Type B pancreatic cell (in vitro differentiated cells): ENCODE data around the gene VPS26C. TPM values are rescaled to one million over a fixed set of nuclear protein-coding genes. Genes with fewer than 3 reads are reported as not detected.

ENCODE experiments used
- DNase-seq: peaks from one replicate; pipeline ENCODE4 v3.0.0; 2021; ENCODE audit warnings: mixed read lengths; ENCODE audit not compliant: unreplicated experiment; ENCODE audit errors: extremely low spot score
- H3K27ac Mint-ChIP-seq: 2 replicates; pipeline ENCODE4 v1.8.0; 2021; ENCODE audit warnings: mild to moderate bottlenecking, mixed read lengths
- H3K27me3 Mint-ChIP-seq: 2 replicates; pipeline ENCODE4 v1.8.0; 2021; ENCODE audit warnings: mixed read lengths
- H3K36me3 Mint-ChIP-seq: 2 replicates; pipeline ENCODE4 v1.8.0; 2021; ENCODE audit warnings: mixed read lengths
- H3K4me1 Mint-ChIP-seq: one replicate; pipeline ENCODE4 v1.8.0; 2021; ENCODE audit warnings: mixed read lengths; ENCODE audit not compliant: unreplicated experiment
- H3K4me3 Mint-ChIP-seq: 2 replicates; pipeline ENCODE4 v1.8.0; 2021; ENCODE audit warnings: mild to moderate bottlenecking, mixed read lengths
- H3K9me3 Mint-ChIP-seq: 2 replicates; pipeline ENCODE4 v1.8.0; 2021; ENCODE audit warnings: mixed read lengths
- CTCF ChIP-seq: fragments of 200-600 bp; sonication (generic); conservative IDR thresholded peaks from 2 replicates; pipeline ENCODE4 v1.5.0; 2021; ENCODE audit warnings: antibody characterized with exemption, mild to moderate bottlenecking
- total RNA-seq: library from RNA; stranded (reverse); gene quantifications from 2 replicates; pipeline ENCODE4 v1.2.1, GENCODE V29; 2021; ENCODE audit warnings: low replicate concordance

Gene VPS26C
- total RNA-seq, 1 donor from 2014 or later: 37.9 TPM

GRCh38 chr21:37210130-37210529 lies 57.0 kb downstream of the VPS26C start:
- Mint-ChIP-seq H3K27ac (no peak overlapping the region), H3K9me3 (peaks cover 14% of the 10 kb centered on the region), H3K36me3 (peaks cover 10% of the 10 kb centered on the region), H3K27me3 (no peaks in the 10 kb centered on the region), H3K4me3 (no peak overlapping the region), H3K4me1 (no peaks in the 10 kb centered on the region)
- no peak for TF ChIP-seq CTCF
- no peak for DNase-seq

DNA sequence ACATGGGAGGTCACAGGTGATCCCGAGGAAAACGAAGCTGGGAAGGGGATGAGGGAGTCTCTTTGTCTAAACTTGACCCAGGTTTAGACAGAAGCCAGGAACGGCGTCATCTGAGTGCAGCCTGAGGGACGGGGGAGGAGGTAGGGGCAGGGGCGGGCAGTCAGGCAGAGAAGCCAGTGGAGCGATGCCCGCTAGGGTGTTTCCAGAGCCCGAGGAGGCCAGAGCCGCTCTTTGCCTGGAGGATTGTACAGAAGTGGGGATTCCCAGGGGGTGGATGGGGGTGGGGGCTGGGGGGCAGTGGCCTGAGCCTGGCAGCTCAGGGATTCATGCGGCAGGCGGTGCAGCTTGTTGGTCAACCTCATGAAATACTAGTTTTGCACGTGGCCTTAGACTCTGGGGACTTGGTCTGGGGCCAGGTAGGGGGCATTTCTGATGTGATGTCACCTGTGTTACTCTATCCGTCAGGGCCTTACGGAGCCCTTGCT lies 58.4 kb downstream of the VPS26C start:
- peaks cover 20% of the 10 kb centered on the region for H3K36me3 Mint-ChIP-seq
- TF ChIP-seq CTCF: no peak
- no peak overlapping the region for H3K4me3 Mint-ChIP-seq
- DNase-seq: peak; percentile 47
- H3K4me1 Mint-ChIP-seq: no peaks in the 10 kb centered on the region
- no peak overlapping the region for H3K27ac Mint-ChIP-seq
- no peaks in the 10 kb centered on the region for H3K27me3 Mint-ChIP-seq
- peaks cover 14% of the 10 kb centered on the region for H3K9me3 Mint-ChIP-seq

DNA sequence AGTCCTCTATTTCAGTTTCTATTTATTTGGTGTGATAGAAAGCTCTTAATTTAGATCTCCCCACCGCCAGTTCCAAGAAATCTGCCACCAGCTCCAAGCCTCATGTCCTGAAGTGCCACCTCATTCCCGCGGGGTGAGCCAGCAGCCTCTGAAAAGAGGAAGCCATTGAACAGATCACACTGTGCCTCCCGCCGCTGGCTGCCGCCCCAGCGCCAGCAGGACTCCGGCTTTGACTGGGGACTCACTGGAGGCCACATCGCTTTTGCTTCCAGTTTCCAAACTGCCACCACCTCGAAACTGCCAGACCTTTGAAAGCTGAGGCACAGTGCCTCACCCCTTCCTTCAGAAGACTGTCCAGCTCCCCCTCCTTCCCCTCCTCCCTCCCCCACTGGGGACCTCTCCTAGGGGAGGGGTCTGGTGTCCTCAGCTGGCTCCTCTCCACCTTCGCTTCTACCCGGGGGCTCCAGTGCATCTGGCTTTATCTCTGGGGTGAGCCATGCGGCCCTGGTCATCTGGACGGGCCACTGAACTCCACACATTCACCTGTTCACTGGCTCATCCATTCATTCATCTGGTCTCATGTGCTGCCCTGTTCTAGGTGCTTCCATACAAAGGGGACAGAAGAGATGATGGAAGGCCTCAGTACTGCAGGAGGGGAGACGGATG lies 58.9 kb downstream of the VPS26C start:
- Mint-ChIP-seq H3K36me3 (peaks cover 20% of the 10 kb centered on the region), H3K4me3 (no peak overlapping the region), H3K27ac (no peak overlapping the region), H3K9me3 (peaks cover 14% of the 10 kb centered on the region), H3K4me1 (no peaks in the 10 kb centered on the region), H3K27me3 (no peaks in the 10 kb centered on the region)
- peak; percentile 50 for DNase-seq
- TF ChIP-seq CTCF: no peak

DNA sequence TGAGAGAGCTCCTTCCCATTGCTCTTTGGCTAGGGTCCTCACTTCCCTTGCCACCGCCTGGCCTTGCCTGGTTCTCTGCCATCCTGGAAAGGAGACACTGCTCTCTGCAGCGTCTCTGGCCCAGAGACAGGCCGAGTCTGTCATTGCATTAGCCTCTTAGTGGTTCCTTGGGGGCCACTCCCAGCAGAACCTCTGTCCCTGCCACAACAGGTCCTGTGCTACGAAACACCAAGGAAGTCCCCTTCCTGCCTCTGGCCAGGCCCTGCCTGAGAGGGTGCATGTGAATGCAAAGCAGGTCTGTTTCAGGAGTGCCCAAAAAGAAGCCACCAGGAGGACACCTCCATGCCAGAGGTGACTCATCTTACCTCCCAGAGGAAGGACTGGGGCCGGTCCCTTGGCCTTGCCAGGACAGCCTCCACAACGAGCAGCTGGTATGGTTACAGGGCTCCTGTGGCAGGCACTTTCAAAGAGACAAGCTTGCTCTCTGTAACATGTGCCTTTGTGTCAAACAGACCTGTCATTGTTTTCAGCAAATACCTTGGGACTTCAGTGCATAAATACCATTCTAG lies 59.6 kb downstream of the VPS26C start:
- Mint-ChIP-seq H3K27me3 (no peaks in the 10 kb centered on the region), H3K4me1 (no peaks in the 10 kb centered on the region), H3K27ac (no peak overlapping the region), H3K9me3 (peaks cover 14% of the 10 kb centered on the region), H3K36me3 (peaks cover 27% of the 10 kb centered on the region), H3K4me3 (no peak overlapping the region)
- no peak for TF ChIP-seq CTCF
- DNase-seq: peak; percentile 66

- Mint-ChIP-seq H3K4me3 (no peak overlapping the region), H3K27ac (no peak overlapping the region), H3K4me1 (no peaks in the 10 kb centered on the region), H3K36me3 (peaks cover 37% of the 10 kb centered on the region), H3K9me3 (peaks cover 14% of the 10 kb centered on the region), H3K27me3 (no peaks in the 10 kb centered on the region)
- no peak for DNase-seq
- TF ChIP-seq CTCF: no peak
Observed at GRCh38 chr21:37206496-37206895, 60.6 kb downstream of the VPS26C start.
